ENCODE measurements around the gene GPBAR1. TPM values are rescaled to one million over a fixed set of nuclear protein-coding genes. Genes with fewer than 3 reads are reported as not detected.

Gene GPBAR1
- polyA plus RNA-seq, 1 of the 3 experiments (the other 2 are of a cell fraction) = 0.13 TPM

- WGBS (ENCODE audit: low lambda C conversion rate) = 60% methylated on average over 9 of the region's 12 CpGs
- CTCF ChIA-PET = interaction anchor here (0.7 to 2.0 kb wide), 4 partner anchors 10 to 65 kb away, joined by 3 to 5 read pairs (median 4); partner anchors contain the start of gene CATIP
- TF ChIP-seq MEF2A (IDR thresholded peaks at IDR 0.05; ENCODE audit: borderline replicate concordance, low read depth) (no peak), NRF1 (IDR thresholded peaks at IDR 0.05; ENCODE audit: low read depth, low read length) (no peak), MXI1 (IDR thresholded peaks at IDR 0.05; ENCODE audit: low read depth, low read length) (no peak), SIN3A (IDR thresholded peaks at IDR 0.05; ENCODE audit: borderline replicate concordance, low read depth, low read length) (no peak), FOXJ3 (CRISPR knock-in tag; IDR thresholded peaks at IDR 0.05) (no peak), ZBTB33 (IDR thresholded peaks at IDR 0.05; ENCODE audit: borderline replicate concordance, low read depth) (no peak), FOSL2 (IDR thresholded peaks at IDR 0.05; ENCODE audit: borderline replicate concordance, low read depth) (no peak), RCOR1 (IDR thresholded peaks at IDR 0.05; ENCODE audit: low read length) (no peak), CTCF (IDR thresholded peaks at IDR 0.05) (no peak), TCF12 (IDR thresholded peaks at IDR 0.05) (no peak), TAF1 (IDR thresholded peaks at IDR 0.05; ENCODE audit: borderline replicate concordance, low read depth, low read length) (no peak), POLR2AphosphoS5 (IDR thresholded peaks at IDR 0.05; ENCODE audit: low read depth, low read length) (no peak), JUND (IDR thresholded peaks at IDR 0.05) (no peak), ELF1 (IDR thresholded peaks at IDR 0.05) (no peak), GATA2 (CRISPR knock-in tag; IDR thresholded peaks at IDR 0.05) (no peak), REST (IDR thresholded peaks at IDR 0.05; ENCODE audit: low read depth, low read length) (no peak), SMC3 (IDR thresholded peaks at IDR 0.05; ENCODE audit: low read depth, low read length) (no peak)
Measured at GRCh38 chr2:218291318-218292047, 30.7 kb downstream of the GPBAR1 start.

More at GRCh38 chr2:218291318-218292047, 30.7 kb downstream of the GPBAR1 start:
- peaks cover 8 to 10% of the 10 kb centered on the region in 2 experiments; a peak in 2 of 4 replicates for H3K4me1 ChIP-seq (ENCODE audit: control insufficient read depth in 1 of 2, insufficient read depth in 2 of 2, low read depth in 1 of 2, low read length in 1 of 2)
- no peak overlapping the region for H3K27ac ChIP-seq (ENCODE audit: low read depth in 2 of 2, low read length in 1 of 2)
- H2AFZ ChIP-seq (ENCODE audit: low read depth) = no peak overlapping the region
- H3K9ac ChIP-seq = no peak overlapping the region
- no peaks in the 10 kb centered on the region for H4K20me1 ChIP-seq (ENCODE audit: insufficient read depth)
- no peaks in the 10 kb centered on the region for H3K9me2 ChIP-seq
- H3K27me3 ChIP-seq (ENCODE audit: insufficient read depth) = no peaks in the 10 kb centered on the region
- no peak overlapping the region for H3K4me3 ChIP-seq (ENCODE audit: low read depth in 2 of 2, low read length in 1 of 2)
- no peaks in the 10 kb centered on the region for H3K79me2 ChIP-seq (ENCODE audit: insufficient read depth)
- no peaks in the 10 kb centered on the region for H3K36me3 ChIP-seq (replicated peaks in 1 of 2; ENCODE audit: control insufficient read depth in 1 of 2, insufficient read depth in 2 of 2, low read length in 1 of 2)
- H3F3A ChIP-seq (replicated peaks; ENCODE audit: insufficient read depth) = peaks cover 12% of the 10 kb centered on the region
- POLR2A ChIA-PET = no interaction called here
- no peak for DNase-seq
- H3K4me2 ChIP-seq = no peak overlapping the region
- H3K9me3 ChIP-seq = no peaks in the 10 kb centered on the region

All from SK-N-SH (cell line).